NB4 (cell line): ENCODE data around the gene ZNF687.

Source experiments
- DNase-seq: peaks from one replicate; pipeline ENCODE4 v3.0.0; 2010; ENCODE audit warnings: low read depth
- H3K4me3 ChIP-seq: one replicate; pipeline ENCODE4 v1.5.1; 2011; ENCODE audit warnings: mild to moderate bottlenecking, low read depth, low read length, moderate library complexity
- CTCF ChIP-seq: IDR thresholded peaks from one replicate; pipeline ENCODE4 v1.5.1; 2012; ENCODE audit warnings: low read depth, low read length
- MYC ChIP-seq: IDR thresholded peaks from 2 replicates; pipeline ENCODE4 v1.6.1; 2011; ENCODE audit warnings: low read depth, low read length
- POLR2A ChIP-seq: IDR thresholded peaks from 2 replicates; pipeline ENCODE4 v1.6.1; 2011; ENCODE audit warnings: mild to moderate bottlenecking; ENCODE audit not compliant: insufficient read length; ENCODE audit errors: extremely low read depth
- TF ChIP-seq, protein P1 (sequence below): IDR thresholded peaks from 2 replicates; pipeline ENCODE4 v1.6.1; 2011; ENCODE audit warnings: low read depth, low read length

The ZNF687 gene

GRCh38 chr1:151286619-151287340, 4.7 kb downstream of the ZNF687 start:
- TF ChIP-seq POLR2A = no peak
- TF ChIP-seq, protein P1, sequence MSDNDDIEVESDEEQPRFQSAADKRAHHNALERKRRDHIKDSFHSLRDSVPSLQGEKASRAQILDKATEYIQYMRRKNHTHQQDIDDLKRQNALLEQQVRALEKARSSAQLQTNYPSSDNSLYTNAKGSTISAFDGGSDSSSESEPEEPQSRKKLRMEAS = no peak
- no peak for TF ChIP-seq MYC
- no peak for DNase-seq
- H3K4me3 ChIP-seq = no peak overlapping the region

- no peak for TF ChIP-seq MYC
- TF ChIP-seq, protein P1 = no peak
- no peak for TF ChIP-seq POLR2A
- TF ChIP-seq CTCF = no peak
- DNase-seq = no peak
Measured at GRCh38 chr1:151287341-151287699, 5.2 kb downstream of the ZNF687 start.

GRCh38 chr1:151287767-151288500, 5.8 kb downstream of the ZNF687 start:
- TF ChIP-seq, protein P1 = no peak
- TF ChIP-seq POLR2A = no peak
- no peak overlapping the region for H3K4me3 ChIP-seq
- no peak for DNase-seq

More at GRCh38 chr1:151287341-151287699, 5.2 kb downstream of the ZNF687 start:
- H3K4me3 ChIP-seq = no peak overlapping the region

DNA sequence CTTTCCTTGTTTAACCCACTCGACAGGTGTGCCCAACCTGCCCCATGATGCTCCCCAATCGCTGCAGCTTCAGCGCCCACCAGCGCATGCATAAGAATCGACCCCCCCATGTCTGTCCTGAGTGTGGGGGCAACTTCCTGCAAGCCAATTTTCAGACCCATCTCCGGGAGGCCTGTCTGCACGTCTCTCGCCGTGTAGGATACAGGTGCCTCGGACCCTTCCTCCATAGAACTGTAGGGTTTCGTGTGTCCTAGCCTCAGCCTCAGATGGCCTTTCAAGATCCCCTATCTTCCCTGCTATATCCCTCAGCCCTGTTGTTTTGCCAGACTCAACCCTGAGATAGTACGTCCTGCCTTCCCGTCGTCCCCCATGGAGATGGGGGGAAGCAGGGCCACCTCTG, 6.4 kb downstream of the ZNF687 start:
- TF ChIP-seq, protein P1 = no peak
- no peak for TF ChIP-seq POLR2A
- no peak for TF ChIP-seq CTCF
- TF ChIP-seq MYC = no peak

GRCh38 chr1:151289080-151289935, 7.2 kb downstream of the ZNF687 start:
- no peak for TF ChIP-seq POLR2A
- TF ChIP-seq CTCF = no peak
- TF ChIP-seq, protein P1 = no peak
- TF ChIP-seq MYC = no peak
- H3K4me3 ChIP-seq = no peak overlapping the region
- DNase-seq = no peak

More for the DNA sequence above, 6.4 kb downstream of the ZNF687 start:
- H3K4me3 ChIP-seq = no peak overlapping the region
- DNase-seq = no peak

- DNase-seq = no peak
- TF ChIP-seq CTCF (no peak), POLR2A (no peak), MYC (no peak)
- TF ChIP-seq, protein P1 = no peak
- H3K4me3 ChIP-seq = no peak overlapping the region
Measured at GRCh38 chr1:151289991-151290708, 8.1 kb downstream of the ZNF687 start.
